ENCODE results near the gene SMIM33. TPM values are rescaled to one million over a fixed set of nuclear protein-coding genes. Genes with fewer than 3 reads are reported as not detected.
"Not testable (repeated sequence)": the region's sequence is repeated elsewhere in the genome, so short reads cannot be mapped to it uniquely, and the experiment has no call there.

Gene SMIM33
- total RNA-seq, 1 experiment from 2014 or later, result not detected

GRCh38 chr5:139495638-139496435 is 25.0 kb downstream of the SMIM33 start (continued):
- TF ChIP-seq AFF4 (CRISPR knock-in tag; IDR thresholded peaks at IDR 0.05; ENCODE audit: borderline replicate concordance) (no peak), SP1 (CRISPR knock-in tag; conservative IDR thresholded peaks at IDR 0.05) (no peak), TP53 (CRISPR knock-in tag; IDR thresholded peaks at IDR 0.05) (no peak), SMAD3 (CRISPR knock-in tag; IDR thresholded peaks at IDR 0.05; ENCODE audit: borderline replicate concordance) (no peak), CREB1 (CRISPR knock-in tag; IDR thresholded peaks at IDR 0.05) (no peak)

GRCh38 chr5:139501381-139501780 is 30.6 kb downstream of the SMIM33 start:
- no peak overlapping the region for H3K27ac Mint-ChIP-seq
- H3K4me3 Mint-ChIP-seq, result no peak overlapping the region
- POLR2A ChIA-PET, result no interaction called here
- H3K36me3 Mint-ChIP-seq, result peaks cover 11% of the 10 kb centered on the region
- DNase-seq (ENCODE audit: low spot score) (no peak), ATAC-seq (no peak)
- peaks cover 27% of the 10 kb centered on the region for H3K4me1 Mint-ChIP-seq
- CTCF ChIA-PET, result no interaction called here
- peaks cover 9% of the 10 kb centered on the region for H3K27me3 Mint-ChIP-seq (ENCODE audit: low read depth)
- peaks cover 13% of the 10 kb centered on the region for H3K9me3 Mint-ChIP-seq
- no peak for TF ChIP-seq CREM (CRISPR knock-in tag; IDR thresholded peaks at IDR 0.05)
- TF ChIP-seq ZNF532 (CRISPR knock-in tag; IDR thresholded peaks at IDR 0.05; ENCODE audit: borderline replicate concordance), result no peak
- no peak for TF ChIP-seq ATF3 (CRISPR knock-in tag; conservative IDR thresholded peaks at IDR 0.05)
- no peak for TF ChIP-seq ZBTB21 (CRISPR knock-in tag; IDR thresholded peaks at IDR 0.05; ENCODE audit: borderline replicate concordance)
- no peak for TF ChIP-seq SMAD3 (CRISPR knock-in tag; IDR thresholded peaks at IDR 0.05; ENCODE audit: borderline replicate concordance)
- TF ChIP-seq E2F4 (CRISPR knock-in tag; IDR thresholded peaks at IDR 0.05; ENCODE audit: borderline replicate concordance, low read depth), result no peak

- H3K4me1 Mint-ChIP-seq, result peaks cover 27% of the 10 kb centered on the region
- TF ChIP-seq NFYB (CRISPR knock-in tag; conservative IDR thresholded peaks at IDR 0.05; ENCODE audit: low read depth), result peak; percentile 72
- peak overlapping the region; percentile 54 for H3K4me3 Mint-ChIP-seq
- H3K36me3 Mint-ChIP-seq, result peaks cover 11% of the 10 kb centered on the region
- ATAC-seq; POLR2A ChIA-PET; DNase-seq (ENCODE audit: low spot score); H3K27ac Mint-ChIP-seq: not testable (repeated sequence)
- peaks cover 13% of the 10 kb centered on the region for H3K9me3 Mint-ChIP-seq
- H3K27me3 Mint-ChIP-seq (ENCODE audit: low read depth), result peaks cover 13% of the 10 kb centered on the region
- CTCF ChIA-PET, result interaction anchor here (1.2 to 1.4 kb wide), 3 partner anchors 15 to 81 kb away, joined by 3 to 5 read pairs (median 3); no protein-coding TSS in a partner anchor
These were observed 32.4 kb downstream of the SMIM33 start for GRCh38 chr5:139503036-139503817.
